Measurements from ENCODE around the gene MLLT3. TPM values are rescaled to one million over a fixed set of nuclear protein-coding genes. Genes with fewer than 3 reads are reported as not detected.

MLLT3 gene
- total and polyA plus RNA-seq, 2 of the 13 experiments (the other 11 are each of a cell fraction or from before 2014, with no cell fraction given) = 12.3 to 12.6 TPM

DNA sequence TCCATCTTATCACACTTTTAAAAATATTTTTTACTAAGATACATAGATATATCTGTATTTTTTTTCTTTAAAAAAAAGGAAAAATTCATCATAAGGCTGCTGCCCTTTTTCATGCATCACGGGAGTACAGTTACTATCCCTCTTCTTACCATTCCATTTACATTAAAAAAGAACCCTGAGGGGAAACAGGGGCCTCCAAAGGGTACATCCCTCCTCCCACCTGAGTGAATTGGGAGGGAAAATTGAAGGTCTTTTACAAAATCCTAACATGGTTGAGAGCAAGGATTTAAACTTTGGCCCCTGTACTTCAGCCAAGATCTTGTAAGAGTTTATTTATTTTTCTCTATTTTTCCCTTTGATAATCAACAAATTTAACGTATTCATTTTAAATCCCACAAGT is 319.2 kb downstream of the MLLT3 start:
- no peaks in the 10 kb centered on the region for H4K20me1 ChIP-seq (ENCODE audit: insufficient read depth, low read length)
- in situ Hi-C loops (cut with HindIII; ENCODE audit: extremely low pct_ligation_motif_present, low pct_unique_long_range_greater_than_20kb) = no loop called here
- H3K27ac ChIP-seq (ENCODE audit: extremely low read length, insufficient read depth, low read length) = no peak overlapping the region
- H3K9ac ChIP-seq (ENCODE audit: insufficient read depth, low read depth, low read length) = no peak overlapping the region
- CTCF ChIA-PET (ENCODE audit: low intra/inter-chr PET ratio, low total read pairs) = no interaction called here
- POLR2A ChIA-PET = no interaction called here
- no peak overlapping the region for H2AFZ ChIP-seq (ENCODE audit: low read length)
- intact Hi-C loops (cut with micrococcal nuclease; ENCODE audit: unreplicated experiment) = no loop called here
- BruUV-seq (replicated peaks) = no TSS peak
- H3K9me3 ChIP-seq (ENCODE audit: low read length) = no peaks in the 10 kb centered on the region
- 3% methylated on average over 2 of the region's 2 CpGs for WGBS (ENCODE audit: low lambda C conversion rate)
- no peak for ATAC-seq
- H3K4me2 ChIP-seq (ENCODE audit: low read depth, low read length) = no peak overlapping the region
- H3K4me1 ChIP-seq (ENCODE audit: insufficient read depth, low read length) = peaks cover 13% of the 10 kb centered on the region
- H3K27me3 ChIP-seq (ENCODE audit: control insufficient read depth in 1 of 2, insufficient read depth in 2 of 2, low read length in 2 of 2) = peaks cover 0 to 8% of the 10 kb centered on the region in 2 experiments; a peak in 1 of 5 replicates
- FAIRE-seq = no peak
- no peak overlapping the region for H3K4me3 ChIP-seq (replicated peaks in 1 of 3; ENCODE audit: insufficient read depth in 1 of 3, low read depth in 2 of 3, low read length in 3 of 3)
- no peak for TF ChIP-seq FOSL1 (CRISPR knock-in tag; IDR thresholded peaks at IDR 0.05; ENCODE audit: borderline replicate concordance)
- no peak for TF ChIP-seq KDM2A (CRISPR knock-in tag; IDR thresholded peaks at IDR 0.05; ENCODE audit: borderline replicate concordance, low read depth)
- no peak for TF ChIP-seq ZNF775 (CRISPR knock-in tag; IDR thresholded peaks at IDR 0.05; ENCODE audit: borderline replicate concordance)
- TF ChIP-seq STAG1 (CRISPR knock-in tag; IDR thresholded peaks at IDR 0.05) = no peak
- no peak for TF ChIP-seq ZNF589 (CRISPR knock-in tag; conservative IDR thresholded peaks at IDR 0.05)
- TF ChIP-seq NCOR1 (IDR thresholded peaks at IDR 0.05; ENCODE audit: borderline replicate concordance, low read length) = no peak
- TF ChIP-seq ZNF747 (CRISPR knock-in tag; IDR thresholded peaks at IDR 0.05; ENCODE audit: borderline replicate concordance) = no peak
- TF ChIP-seq ZNF562 (CRISPR knock-in tag; IDR thresholded peaks at IDR 0.05; ENCODE audit: borderline replicate concordance) = no peak
- TF ChIP-seq ZNF549 (CRISPR knock-in tag; IDR thresholded peaks at IDR 0.05) = no peak
- TF ChIP-seq ZNF337 (CRISPR knock-in tag; IDR thresholded peaks at IDR 0.05; ENCODE audit: borderline replicate concordance, low read depth) = no peak
- no peak for TF ChIP-seq MAFK (conservative IDR thresholded peaks at IDR 0.05 in 1 of 2, IDR thresholded peaks at IDR 0.05 in 1 of 2; ENCODE audit: low read length in 2 of 2)
- TF ChIP-seq ZNF451 (CRISPR knock-in tag; IDR thresholded peaks at IDR 0.05) = no peak
- no peak for TF ChIP-seq ELF4 (CRISPR knock-in tag; IDR thresholded peaks at IDR 0.05; ENCODE audit: borderline replicate concordance)
- no peak for TF ChIP-seq ZNF788 (CRISPR knock-in tag; IDR thresholded peaks at IDR 0.05; ENCODE audit: borderline replicate concordance)
- TF ChIP-seq ZNF891 (CRISPR knock-in tag; IDR thresholded peaks at IDR 0.05) = no peak
- no peak for TF ChIP-seq SIX1 (CRISPR knock-in tag; IDR thresholded peaks at IDR 0.05; ENCODE audit: borderline replicate concordance)
- no peak for TF ChIP-seq RFX5 (IDR thresholded peaks at IDR 0.05; ENCODE audit: low read depth, low read length)
- H3K36me3 ChIP-seq (replicated peaks in 1 of 2; ENCODE audit: control insufficient read depth in 1 of 2, insufficient read depth in 2 of 2, low read length in 2 of 2) = no peaks in the 10 kb centered on the region
- H3K79me2 ChIP-seq (ENCODE audit: insufficient read depth, low read length) = no peaks in the 10 kb centered on the region
- DNase-seq (ENCODE audit: low spot score) = no peak

Data from HepG2 (cell line).